Heart left ventricle (tissue), 16 donors: Measurements from ENCODE around the gene KCNC3. TPM values are rescaled to one million over a fixed set of nuclear protein-coding genes. Genes with fewer than 3 reads are reported as not detected.
A peak's percentile ranks its signal among the peaks of the same experiment; 100 is the strongest.

Source experiments
- ATAC-seq, 4 donors: fragments of 200-7000 bp; cut with Tn5 transposase; one replicate each; pipeline ENCODE4 v1.9.1; 2020 to 2022; ENCODE audit warnings: moderate library complexity in 4 of 4, mild to moderate bottlenecking in 3 of 4, moderate number of reproducible peaks in 1 of 4
- DNase-seq, 5 donors: peaks; one replicate each; pipeline ENCODE4 v3.0.0-alpha.2; 2020
- H3K27ac ChIP-seq, 12 donors: fragments of 200-600 bp; sonication (generic) in 4 of 12; one replicate each; pipeline versions ENCODE4 v1.5.0 to v1.8.0; 2016 to 2022; ENCODE audit warnings: mild to moderate bottlenecking in 2 of 12
- H3K27me3 ChIP-seq, 9 donors: fragments of 200-600 bp; sonication (generic) in 2 of 9; one replicate each; pipeline versions ENCODE4 v1.5.1 to v1.8.0; 2016 to 2022; ENCODE audit warnings: mild to moderate bottlenecking in 3 of 9
- H3K36me3 ChIP-seq, 9 donors: fragments of 200-600 bp; sonication (generic) in 2 of 9; one replicate each; pipeline versions ENCODE4 v1.5.0 to v1.8.0; 2018 to 2022; ENCODE audit warnings: mild to moderate bottlenecking in 2 of 9
- H3K4me1 ChIP-seq, 12 donors: fragments of 200-600 bp; sonication (generic) in 4 of 12; one replicate each; pipeline versions ENCODE4 v1.5.0 to v1.8.0; 2016 to 2022; ENCODE audit warnings: mild to moderate bottlenecking in 3 of 12
- H3K4me3 ChIP-seq, 12 donors: fragments of 200-600 bp; sonication (generic) in 4 of 12; one replicate each; pipeline versions ENCODE4 v1.5.0 to v1.8.0; 2017 to 2022; ENCODE audit warnings: mild to moderate bottlenecking in 9 of 12, moderate library complexity in 4 of 12
- H3K9me3 ChIP-seq, 12 donors: fragments of 200-600 bp; sonication (generic) in 4 of 12; one replicate each; pipeline versions ENCODE4 v1.5.0 to v1.8.0; 2016 to 2022; ENCODE audit warnings: mild to moderate bottlenecking in 1 of 12
- POLR2A ChIP-seq, 2 donors: fragments of 450-650 bp; IDR thresholded peaks; one replicate each; pipeline ENCODE4 v1.6.1; 2017; ENCODE audit warnings: antibody characterized with exemption in 2 of 2, mild to moderate bottlenecking in 2 of 2, moderate library complexity in 2 of 2
- WGBS, 4 donors: extraction: QIAGEN DNeasy Blood & Tissue Kit in 2 of 4; methylation state at CpG; one replicate each; pipeline versions ENCODE4 v1.1.5 to v1.1.7; 2013 to 2018; 5-methylcytosine and 5-hydroxymethylcytosine counted together
- intact Hi-C, 10 donors: fragments of 100-400 bp; cut with DNase I; formaldehyde crosslinking; loops; one replicate each; pipeline versions ENCODE4 v1.11.1 to v1.14.2; 2022
- polyA plus RNA-seq, 2 donors: library from polyadenylated mRNA; stranded (reverse); fragments of 200-250 nt; gene quantifications; one replicate each; pipeline ENCODE4 v1.2.3, GENCODE V29; 2013
- total RNA-seq, 9 donors: library from RNA; depleted of rRNA in 2 of 9; stranded (reverse); fragments of >200 nt in 2 of 9; fragmentation: NEBNext Ultra II Directional in 3 of 9; extraction: Animal tissue kit (Norgen Biotek cat#: 25700) in 3 of 9; gene quantifications; one replicate each; pipeline versions ENCODE4 v1.1.0 to v1.2.4, GENCODE V29; 2016 to 2023
- TF ChIP-seq, protein P1 (sequence below), 12 donors: fragments of 200-600 bp; sonication (generic) in 4 of 12; IDR thresholded peaks; one replicate each; pipeline versions ENCODE4 v1.5.0 to v1.8.0; 2018 to 2022; ENCODE audit warnings: antibody characterized with exemption in 12 of 12, mild to moderate bottlenecking in 5 of 12
- donor health status: ischemic (EF 13 %, LVEDD 7.1; RV severe dilation, severe dysfunction).
- donor health status: healthy with polysubstance abuse.
- donor health status: DM: no; HTN: yes; CAD: no.
- donor health status: DM: no; HTN: no; CAD: no.
- donor health status: ischemic (EF 25% LVEDD 6.9; RV normal size, moderate dysfunction).
- donor health status: ischemic (EF 25% LVEDD 5.7; RV mildly dilated, moderate dysfunction).
- donor health status: healthy.
- donor health status: DM: yes; HTN: yes; CAD: no.
- donor health status: ischemic (EF 35%, LVEDD 5.7; RV mildly dilated, moderate dysfunction).
- donor health status: nonischemic (EF 11% LVEDD 7.7; RV severe dilation, severe dysfunction).
- donor health status: DM: yes; HTN: yes; CAD: no.
- donor health status: PGD.
- donor health status: ischemic (EF 29% LVEDD 5.4; RV normal size, mild dysfunction).
- donor health status: nonischemic (EF 23%, LVEDD 6.1; RV moderate dilation, normal function).

The KCNC3 gene
- total and polyA plus RNA-seq, 11 donors: 0.87 to 4.4 (median 2.5) TPM

DNA sequence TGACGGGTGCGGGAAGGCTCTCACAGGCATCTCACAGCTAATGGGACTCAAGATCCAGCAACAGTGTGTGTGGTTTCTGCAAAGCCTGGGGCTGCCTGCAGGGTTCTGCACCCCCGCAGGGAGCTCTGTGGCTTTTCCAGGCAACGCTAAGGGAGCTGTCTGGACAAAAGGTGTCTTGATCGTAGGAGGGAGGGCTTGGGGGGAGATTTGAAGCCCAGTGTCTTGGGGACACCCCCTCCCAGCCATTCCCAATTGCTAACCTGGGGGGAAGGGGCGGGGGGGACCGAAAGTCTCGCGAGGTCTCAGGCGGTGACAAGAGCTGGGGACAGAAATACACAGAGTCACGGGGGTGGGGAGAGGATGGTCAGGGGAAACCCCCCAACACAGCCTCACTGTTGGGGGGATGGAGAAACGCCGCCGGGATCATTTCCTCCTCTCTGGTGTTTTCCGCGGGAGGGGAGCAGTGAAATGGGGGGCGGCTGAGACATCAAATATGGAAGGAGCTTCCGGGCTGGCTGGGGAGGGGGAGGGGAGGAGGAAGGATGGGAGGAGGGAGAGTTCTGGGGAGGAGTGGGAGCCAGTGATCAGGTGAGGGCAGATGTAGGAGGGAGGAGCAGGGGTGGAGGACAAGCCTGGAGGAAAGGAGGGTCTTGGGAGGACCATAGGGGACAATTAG, 13.3 kb downstream of the KCNC3 start:
- WGBS, 4 donors: 1 to 4% (median 3%) methylated on average over 17 to 18 of the region's 18 CpGs
- no peaks in the 10 kb centered on the region for H3K36me3 ChIP-seq
- peaks cover 0 to 22% (median 0%) of the 10 kb centered on the region in 12 donors for H3K4me1 ChIP-seq
- no peaks in the 10 kb centered on the region for H3K9me3 ChIP-seq
- TF ChIP-seq, protein P1, sequence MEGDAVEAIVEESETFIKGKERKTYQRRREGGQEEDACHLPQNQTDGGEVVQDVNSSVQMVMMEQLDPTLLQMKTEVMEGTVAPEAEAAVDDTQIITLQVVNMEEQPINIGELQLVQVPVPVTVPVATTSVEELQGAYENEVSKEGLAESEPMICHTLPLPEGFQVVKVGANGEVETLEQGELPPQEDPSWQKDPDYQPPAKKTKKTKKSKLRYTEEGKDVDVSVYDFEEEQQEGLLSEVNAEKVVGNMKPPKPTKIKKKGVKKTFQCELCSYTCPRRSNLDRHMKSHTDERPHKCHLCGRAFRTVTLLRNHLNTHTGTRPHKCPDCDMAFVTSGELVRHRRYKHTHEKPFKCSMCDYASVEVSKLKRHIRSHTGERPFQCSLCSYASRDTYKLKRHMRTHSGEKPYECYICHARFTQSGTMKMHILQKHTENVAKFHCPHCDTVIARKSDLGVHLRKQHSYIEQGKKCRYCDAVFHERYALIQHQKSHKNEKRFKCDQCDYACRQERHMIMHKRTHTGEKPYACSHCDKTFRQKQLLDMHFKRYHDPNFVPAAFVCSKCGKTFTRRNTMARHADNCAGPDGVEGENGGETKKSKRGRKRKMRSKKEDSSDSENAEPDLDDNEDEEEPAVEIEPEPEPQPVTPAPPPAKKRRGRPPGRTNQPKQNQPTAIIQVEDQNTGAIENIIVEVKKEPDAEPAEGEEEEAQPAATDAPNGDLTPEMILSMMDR (IDR thresholded peaks at IDR 0.05): no peak
- no peak for TF ChIP-seq POLR2A (IDR thresholded peaks at IDR 0.05)
- H3K4me3 ChIP-seq: peak overlapping the region in 7 of 12 donors; percentile 7 to 47 (median 25)
- no peak overlapping the region for H3K27ac ChIP-seq
- no peak for DNase-seq
- intact Hi-C loops: no loop called here
- H3K27me3 ChIP-seq: peaks cover 11 to 60% (median 46%) of the 10 kb centered on the region in 9 donors
- peak in 3 of 4 donors; percentile 5 to 21 (median 16) for ATAC-seq

DNA sequence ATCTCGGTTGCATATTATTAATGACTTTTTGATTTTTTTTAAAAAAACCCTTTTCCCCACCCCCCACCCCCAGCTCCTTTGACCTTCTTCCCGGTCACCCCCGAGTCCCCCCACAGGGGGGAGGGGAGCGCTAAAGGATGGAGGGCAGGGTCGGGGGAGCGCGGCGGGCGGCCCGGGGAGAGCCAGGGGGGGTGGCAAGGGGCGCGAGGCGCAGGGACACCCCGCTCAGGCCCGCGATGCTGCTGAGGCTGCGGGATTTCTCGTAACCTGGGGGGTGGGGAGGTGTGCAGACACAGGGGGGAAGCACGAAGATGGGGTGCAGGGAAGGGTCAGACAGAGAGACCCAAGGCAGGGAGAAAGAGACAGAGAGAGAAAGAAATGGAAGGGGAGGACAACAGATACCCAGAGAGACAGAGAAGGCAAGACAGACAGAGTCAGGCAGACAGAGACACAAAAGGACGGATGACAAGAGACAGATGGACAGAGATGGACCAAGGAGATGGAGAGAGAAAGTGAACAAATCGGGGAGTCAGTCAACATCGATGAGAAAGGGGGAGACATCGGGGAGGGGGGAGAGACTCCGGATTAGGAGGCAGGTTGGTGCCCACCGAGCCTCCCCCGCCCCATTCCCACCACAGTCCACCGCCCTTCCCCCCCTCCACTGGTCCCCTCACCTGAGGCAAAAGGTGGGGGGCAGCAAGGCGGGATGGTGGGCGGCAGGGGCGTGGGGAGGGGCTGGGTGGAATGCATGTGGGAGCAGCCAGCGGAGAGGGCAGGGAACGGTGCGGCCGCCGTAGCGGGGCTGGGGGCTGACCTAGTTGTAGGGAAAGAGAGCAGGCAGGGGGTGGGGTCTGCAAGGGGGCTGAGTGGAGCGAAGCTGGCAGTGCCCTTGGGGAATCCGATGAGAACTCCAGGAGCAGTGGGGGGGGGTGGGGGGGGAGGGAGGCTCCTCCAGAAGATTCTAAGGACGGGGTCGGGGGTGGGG, 14.2 kb downstream of the KCNC3 start:
- DNase-seq: no peak
- Histone ChIP-seq H3K4me1 (peaks cover 0 to 22% (median 0%) of the 10 kb centered on the region in 12 donors), H3K4me3 (no peak overlapping the region), H3K36me3 (no peaks in the 10 kb centered on the region), H3K27me3 (peaks cover 11 to 60% (median 50%) of the 10 kb centered on the region in 9 donors), H3K27ac (no peak overlapping the region), H3K9me3 (no peaks in the 10 kb centered on the region)
- ATAC-seq: no peak
- WGBS, 4 donors: 2% methylated on average over 34 to 40 of the region's 40 CpGs
- TF ChIP-seq, protein P1 (IDR thresholded peaks at IDR 0.05): no peak
- TF ChIP-seq POLR2A (IDR thresholded peaks at IDR 0.05): no peak
- intact Hi-C loops: no loop called here

DNA sequence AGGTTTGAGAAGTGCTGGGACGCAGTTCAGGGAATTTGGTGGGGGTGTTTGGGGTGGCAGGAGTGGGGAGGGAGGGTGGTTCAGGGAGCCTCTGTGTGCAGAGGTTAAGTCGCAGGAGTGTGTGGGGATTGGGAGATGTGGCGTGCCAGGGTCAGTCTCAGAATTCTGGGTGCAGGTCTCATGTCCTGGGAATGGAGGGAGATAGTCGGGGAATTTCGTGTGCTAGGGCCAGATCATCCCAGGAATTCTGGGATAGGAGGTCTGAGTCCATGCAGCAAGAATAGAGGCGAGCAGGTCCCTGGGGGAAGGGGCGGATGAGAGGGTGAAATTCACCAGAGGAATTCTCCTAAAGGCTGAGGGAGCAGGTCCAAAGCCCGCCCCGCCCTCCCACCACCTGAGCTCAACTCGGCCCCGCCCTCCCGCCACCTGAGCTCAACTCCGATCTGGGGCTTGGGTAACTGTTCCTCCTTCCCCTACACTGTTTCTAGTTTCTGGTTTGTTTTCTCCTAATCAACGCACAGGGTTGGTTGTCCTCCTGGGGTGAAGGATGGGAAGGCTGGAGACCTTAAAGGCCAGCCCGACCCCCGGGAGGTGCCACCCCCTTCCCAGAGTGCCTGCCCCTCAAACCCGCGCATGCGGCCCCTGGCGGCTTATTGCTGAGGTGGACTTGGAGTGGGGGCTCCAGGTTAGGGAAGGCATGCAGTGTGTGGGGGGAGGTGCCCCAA, 15.2 kb downstream of the KCNC3 start:
- Histone ChIP-seq H3K36me3 (no peaks in the 10 kb centered on the region), H3K4me3 (no peak overlapping the region), H3K27me3 (peaks cover 11 to 61% (median 50%) of the 10 kb centered on the region in 9 donors), H3K9me3 (no peaks in the 10 kb centered on the region), H3K4me1 (peaks cover 0 to 22% (median 0%) of the 10 kb centered on the region in 12 donors), H3K27ac (no peak overlapping the region)
- DNase-seq (no peak), ATAC-seq (no peak)
- intact Hi-C loops: no loop called here
- TF ChIP-seq POLR2A (IDR thresholded peaks at IDR 0.05): no peak
- TF ChIP-seq, protein P1 (IDR thresholded peaks at IDR 0.05): no peak
- 3 to 7% (median 4%) methylated on average over 12 to 20 of the region's 20 CpGs for WGBS, 4 donors
